ENCODE measurements around the gene CPNE7.
"Not testable (repeated sequence)": the region's sequence is repeated elsewhere in the genome, so short reads cannot be mapped to it uniquely, and the experiment has no call there.

CPNE7 gene

DNA sequence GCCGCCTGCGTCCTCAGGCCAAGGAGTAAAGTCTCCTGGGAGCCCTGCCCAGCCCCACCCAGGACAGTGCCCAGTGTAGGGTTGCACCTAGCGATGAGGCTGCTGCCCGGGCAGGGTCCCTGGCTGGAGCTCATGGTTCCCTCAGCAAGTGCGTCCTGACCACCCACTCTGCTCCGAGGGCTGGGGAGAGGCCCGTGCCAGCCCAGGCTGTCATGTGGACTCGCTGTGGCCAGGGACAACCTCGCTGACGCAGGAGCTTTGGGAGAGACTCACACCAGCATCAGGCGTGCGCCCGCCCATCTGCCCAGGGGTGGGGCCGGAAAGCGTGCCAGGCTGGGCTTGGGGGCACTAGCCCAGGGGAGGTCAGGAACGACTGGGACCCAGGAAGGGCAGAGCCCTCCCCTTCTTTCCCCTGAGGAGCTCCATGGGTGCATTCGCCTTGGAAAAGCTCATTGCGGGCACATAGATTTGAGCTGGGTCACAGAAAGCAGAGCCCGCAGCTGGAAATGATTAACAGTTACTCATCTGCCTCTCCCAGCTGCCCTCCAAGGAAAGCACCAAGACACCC, 57.6 kb downstream of the CPNE7 start:
- Histone ChIP-seq H3K9me3 (ENCODE audit: control insufficient read depth, insufficient read depth, low read depth, low read length) (no peaks in the 10 kb centered on the region), H3K27ac (ENCODE audit: extremely low read depth, low read depth, low read length) (no peak overlapping the region), H3K4me3 (ENCODE audit: low read depth, low read length) (no peak overlapping the region), H3K4me1 (ENCODE audit: control insufficient read depth, insufficient read depth, low read length) (no peaks in the 10 kb centered on the region), H3K36me3 (ENCODE audit: control insufficient read depth in 2 of 2, insufficient read depth in 1 of 2, low read length in 2 of 2) (no peaks in the 10 kb centered on the region)
- no peak for TF ChIP-seq HOXD13 (CRISPR knock-in tag; IDR thresholded peaks at IDR 0.05; ENCODE audit: borderline replicate concordance)
- TF ChIP-seq GLI2 (tag by site-specific recombination; IDR thresholded peaks at IDR 0.05; ENCODE audit: borderline replicate concordance, low read depth), result no peak
- no peak for TF ChIP-seq ZNF48 (tag by site-specific recombination; IDR thresholded peaks at IDR 0.05)
- TF ChIP-seq ZIC2 (tag by site-specific recombination; IDR thresholded peaks at IDR 0.05), result no peak
- no peak for TF ChIP-seq PRDM1 (tag by site-specific recombination; IDR thresholded peaks at IDR 0.05)
- no peak for TF ChIP-seq ZNF76 (tag by site-specific recombination; IDR thresholded peaks at IDR 0.05; ENCODE audit: borderline replicate concordance, low read depth)
- CTCF ChIA-PET, result interaction anchor here (0.6 to 2.6 kb wide), 3 partner anchors 8 to 34 kb away, joined by 4 to 8 read pairs (median 4); no protein-coding TSS in a partner anchor
- POLR2A ChIA-PET, result interaction anchor here (1.0 to 1.7 kb wide), 2 partner anchors 16 kb away, joined by 3 read pairs; no protein-coding TSS in a partner anchor

DNA sequence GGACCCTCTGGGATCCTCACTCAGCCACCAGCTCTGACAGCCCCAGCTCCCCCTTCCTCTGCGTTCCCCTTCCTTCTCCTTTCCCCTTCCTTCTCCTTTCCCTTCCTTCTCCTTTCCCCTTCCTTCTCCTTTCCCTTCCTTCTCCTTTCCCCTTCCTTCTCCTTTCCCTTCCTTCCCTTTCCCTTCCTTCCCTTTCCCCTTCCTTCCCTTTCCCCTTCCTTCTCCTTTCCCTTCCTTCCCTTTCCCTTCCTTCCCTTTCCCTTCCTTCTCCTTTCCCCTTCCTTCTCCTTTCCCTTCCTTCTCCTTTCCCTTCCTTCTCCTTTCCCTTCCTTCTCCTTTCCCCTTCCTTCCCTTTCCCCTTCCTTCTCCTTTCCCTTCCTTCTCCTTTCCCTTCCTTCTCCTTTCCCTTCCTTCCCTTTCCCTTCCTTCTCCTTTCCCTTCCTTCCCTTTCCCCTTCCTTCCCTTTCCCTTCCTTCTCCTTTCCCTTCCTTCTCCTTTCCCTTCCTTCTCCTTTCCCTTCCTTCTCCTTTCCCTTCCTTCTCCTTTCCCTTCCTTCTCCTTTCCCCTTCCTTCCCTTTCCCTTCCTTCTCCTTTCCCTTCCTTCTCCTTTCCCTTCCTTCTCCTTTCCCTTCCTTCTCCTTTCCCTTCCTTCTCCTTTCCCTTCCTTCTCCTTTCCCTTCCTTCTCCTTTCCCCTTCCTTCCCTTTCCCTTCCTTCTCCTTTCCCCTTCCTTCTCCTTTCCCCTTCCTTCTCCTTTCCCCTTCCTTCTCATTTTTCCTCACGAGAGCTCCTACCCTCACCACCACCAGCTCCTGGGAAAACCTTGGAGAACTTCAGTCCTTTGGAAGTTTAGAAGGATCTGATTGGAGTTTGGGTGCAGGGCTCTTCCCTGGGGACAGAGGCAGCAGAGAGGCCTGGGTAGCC, 59.2 kb downstream of the CPNE7 start:
- CTCF ChIA-PET; H3K36me3 ChIP-seq (ENCODE audit: control insufficient read depth in 2 of 2, insufficient read depth in 1 of 2, low read length in 2 of 2); H3K27ac ChIP-seq (ENCODE audit: extremely low read depth, low read depth, low read length); H3K4me3 ChIP-seq (ENCODE audit: low read depth, low read length); H3K4me1 ChIP-seq (ENCODE audit: control insufficient read depth, insufficient read depth, low read length); H3K9me3 ChIP-seq (ENCODE audit: control insufficient read depth, insufficient read depth, low read depth, low read length): not testable (repeated sequence)
- TF ChIP-seq ZNF530 (tag by site-specific recombination; IDR thresholded peaks at IDR 0.05; ENCODE audit: low read depth), result peak; percentile 61
- TF ChIP-seq PRDM1 (tag by site-specific recombination; IDR thresholded peaks at IDR 0.05), result peak; percentile 98
- POLR2A ChIA-PET, result interaction anchor here (1.0 to 1.7 kb wide), 3 partner anchors 15 to 20 kb away, joined by 3 to 4 read pairs (median 3); no protein-coding TSS in a partner anchor

DNA sequence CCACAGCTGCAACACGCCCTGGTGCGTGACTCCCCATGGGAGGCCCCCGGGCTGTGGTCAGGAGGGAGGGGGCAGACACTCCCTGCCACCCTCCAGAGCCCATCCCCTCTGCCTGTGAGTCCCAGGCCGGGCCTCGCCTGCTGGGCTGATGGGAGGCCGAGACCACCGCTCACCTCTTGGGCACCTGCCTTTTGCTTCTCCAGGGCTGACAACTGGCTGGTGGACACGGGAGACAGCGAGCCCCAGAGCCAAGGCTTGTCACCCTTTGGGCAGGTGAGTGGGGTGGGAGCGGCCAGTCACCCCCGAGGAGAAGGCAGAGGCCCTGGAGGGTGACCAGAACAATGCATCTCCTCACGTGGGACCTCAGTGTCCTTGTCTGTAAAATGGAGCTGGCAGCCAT, 61.1 kb downstream of the CPNE7 start:
- no peaks in the 10 kb centered on the region for H3K4me1 ChIP-seq (ENCODE audit: control insufficient read depth, insufficient read depth, low read length)
- POLR2A ChIA-PET, result no interaction called here
- TF ChIP-seq ZIC2 (tag by site-specific recombination; IDR thresholded peaks at IDR 0.05) (no peak), ZNF133 (tag by site-specific recombination; IDR thresholded peaks at IDR 0.05) (no peak)
- H3K4me3 ChIP-seq (ENCODE audit: low read depth, low read length), result no peak overlapping the region
- CTCF ChIA-PET, result no interaction called here
- H3K9me3 ChIP-seq (ENCODE audit: control insufficient read depth, insufficient read depth, low read depth, low read length), result no peaks in the 10 kb centered on the region
- no peaks in the 10 kb centered on the region for H3K36me3 ChIP-seq (ENCODE audit: control insufficient read depth in 2 of 2, insufficient read depth in 1 of 2, low read length in 2 of 2)
- no peak overlapping the region for H3K27ac ChIP-seq (ENCODE audit: extremely low read depth, low read depth, low read length)

- H3K4me3 ChIP-seq (ENCODE audit: low read depth, low read length), result no peak overlapping the region
- POLR2A ChIA-PET, result no interaction called here
- CTCF ChIA-PET, result no interaction called here
Observed at GRCh38 chr16:89637379-89637778, 61.8 kb downstream of the CPNE7 start.

DNA sequence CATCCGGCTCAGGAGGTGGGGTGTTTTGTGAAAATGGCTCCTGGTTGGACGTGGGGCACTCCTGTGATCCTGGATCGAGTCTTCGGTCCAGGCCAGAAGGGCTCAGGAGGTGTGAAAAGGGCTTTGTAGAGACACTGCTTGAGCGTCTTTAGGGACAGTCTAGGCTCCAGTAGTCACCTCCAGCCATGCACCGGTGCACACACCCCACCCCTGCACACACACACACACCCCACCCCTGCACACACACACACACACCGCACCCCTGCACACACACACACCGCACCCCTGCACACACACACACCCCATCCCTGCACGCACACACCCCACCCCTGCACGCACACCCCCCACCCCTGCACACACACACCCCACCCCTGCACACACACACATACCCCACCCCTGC, 62.9 kb downstream of the CPNE7 start:
- H3K36me3 ChIP-seq (ENCODE audit: control insufficient read depth in 2 of 2, insufficient read depth in 1 of 2, low read length in 2 of 2), result no peaks in the 10 kb centered on the region; a peak in 1 of 3 replicates
- H3K9me3 ChIP-seq (ENCODE audit: control insufficient read depth, insufficient read depth, low read depth, low read length), result no peaks in the 10 kb centered on the region
- POLR2A ChIA-PET, result no interaction called here
- H3K4me1 ChIP-seq (ENCODE audit: control insufficient read depth, insufficient read depth, low read length), result no peaks in the 10 kb centered on the region
- H3K27ac ChIP-seq (ENCODE audit: extremely low read depth, low read depth, low read length), result no peak overlapping the region
- CTCF ChIA-PET, result no interaction called here
- H3K4me3 ChIP-seq (ENCODE audit: low read depth, low read length), result no peak overlapping the region
- TF ChIP-seq ZNF121 (tag by site-specific recombination; IDR thresholded peaks at IDR 0.05) (no peak), OVOL3 (tag by site-specific recombination; IDR thresholded peaks at IDR 0.05) (no peak), ZNF624 (tag by site-specific recombination; IDR thresholded peaks at IDR 0.05) (no peak), ZBTB49 (tag by site-specific recombination; IDR thresholded peaks at IDR 0.05; ENCODE audit: low read depth) (no peak), ZNF23 (tag by site-specific recombination; IDR thresholded peaks at IDR 0.05; ENCODE audit: borderline replicate concordance) (no peak), ZFP3 (tag by site-specific recombination; IDR thresholded peaks at IDR 0.05; ENCODE audit: low read depth) (no peak), ZNF670 (tag by site-specific recombination; IDR thresholded peaks at IDR 0.05; ENCODE audit: low read depth) (no peak)
- TF ChIP-seq, protein P1, sequence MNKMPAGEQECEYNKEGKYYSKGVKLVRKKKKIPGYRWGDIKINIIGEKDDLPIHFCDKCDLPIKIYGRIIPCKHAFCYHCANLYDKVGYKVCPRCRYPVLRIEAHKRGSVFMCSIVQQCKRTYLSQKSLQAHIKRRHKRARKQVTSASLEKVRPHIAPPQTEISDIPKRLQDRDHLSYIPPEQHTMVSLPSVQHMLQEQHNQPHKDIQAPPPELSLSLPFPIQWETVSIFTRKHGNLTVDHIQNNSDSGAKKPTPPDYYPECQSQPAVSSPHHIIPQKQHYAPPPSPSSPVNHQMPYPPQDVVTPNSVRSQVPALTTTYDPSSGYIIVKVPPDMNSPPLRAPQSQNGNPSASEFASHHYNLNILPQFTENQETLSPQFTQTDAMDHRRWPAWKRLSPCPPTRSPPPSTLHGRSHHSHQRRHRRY (tag by site-specific recombination; IDR thresholded peaks at IDR 0.05), result no peak

More at GRCh38 chr16:89637379-89637778, 61.8 kb downstream of the CPNE7 start:
- Histone ChIP-seq H3K36me3 (ENCODE audit: control insufficient read depth in 2 of 2, insufficient read depth in 1 of 2, low read length in 2 of 2) (no peaks in the 10 kb centered on the region), H3K27ac (ENCODE audit: extremely low read depth, low read depth, low read length) (no peak overlapping the region), H3K9me3 (ENCODE audit: control insufficient read depth, insufficient read depth, low read depth, low read length) (no peaks in the 10 kb centered on the region), H3K4me1 (ENCODE audit: control insufficient read depth, insufficient read depth, low read length) (no peaks in the 10 kb centered on the region)
- TF ChIP-seq ZNF660 (tag by site-specific recombination; IDR thresholded peaks at IDR 0.05) (no peak), SP2 (tag by site-specific recombination; IDR thresholded peaks at IDR 0.05) (0 out of 2 replicates have a peak, but pooled peaks have one; percentile 3)

All from HEK293 (cell line).